KMS-11 (cell line): ENCODE data around the gene MSI2.

Source experiments
- H2AFZ ChIP-seq: fragments of 200-600 bp; sonication (generic); 2 replicates; pipeline ENCODE4 v1.6.1; 2016; ENCODE audit warnings: antibody characterized with exemption, mixed run types, low read depth
- H3K27ac ChIP-seq: fragments of 200-600 bp; sonication (generic); 2 replicates; pipeline ENCODE4 v1.6.1; 2016; ENCODE audit warnings: mild to moderate bottlenecking, mixed run types
- H3K27me3 ChIP-seq: fragments of 200-600 bp; sonication (generic); 2 replicates; pipeline ENCODE4 v1.6.1; 2017; ENCODE audit warnings: mild to moderate bottlenecking, low read depth, mixed run types, moderate library complexity; ENCODE audit not compliant: insufficient read depth
- H3K36me3 ChIP-seq: fragments of 200-600 bp; sonication (generic); 2 replicates; pipeline ENCODE4 v1.6.1; 2017; ENCODE audit warnings: mild to moderate bottlenecking, mixed run types; ENCODE audit not compliant: insufficient read depth
- H3K4me1 ChIP-seq: fragments of 200-600 bp; sonication (generic); 2 replicates; pipeline ENCODE4 v1.6.1; 2016; ENCODE audit warnings: mild to moderate bottlenecking, low read depth, mixed run types; ENCODE audit not compliant: poor library complexity, severe bottlenecking
- H3K4me2 ChIP-seq: fragments of 200-600 bp; sonication (generic); 2 replicates; pipeline ENCODE4 v1.7.0; 2016; ENCODE audit warnings: mild to moderate bottlenecking, mixed run types
- H3K4me3 ChIP-seq: fragments of 200-600 bp; sonication (generic); IDR thresholded peaks from 2 replicates; pipeline ENCODE4 v1.6.1; 2017; ENCODE audit warnings: low read depth, low read length, mixed read lengths; ENCODE audit not compliant: insufficient read depth
- H3K79me2 ChIP-seq: fragments of 200-600 bp; sonication (generic); 2 replicates; pipeline ENCODE4 v1.6.1; 2016; ENCODE audit warnings: low read depth, mixed run types; ENCODE audit not compliant: insufficient read depth
- H3K9ac ChIP-seq: fragments of 200-600 bp; sonication (generic); 2 replicates; pipeline ENCODE4 v1.6.1; 2016; ENCODE audit warnings: mild to moderate bottlenecking, mixed run types
- H4K20me1 ChIP-seq: fragments of 200-600 bp; sonication (generic); 2 replicates; pipeline ENCODE4 v1.6.1; 2016; ENCODE audit warnings: mild to moderate bottlenecking, mixed run types; ENCODE audit not compliant: insufficient read depth
- CTCF ChIP-seq: fragments of 200-600 bp; sonication (generic); conservative IDR thresholded peaks from 2 replicates; pipeline ENCODE4 v1.6.1; 2017; ENCODE audit warnings: low read depth, mild to moderate bottlenecking, antibody characterized with exemption, low read length, moderate library complexity, mixed read lengths

The MSI2 gene

GRCh38 chr17:57468932-57469775, 212.8 kb downstream of the MSI2 start:
- TF ChIP-seq CTCF: no peak
- H3K9ac ChIP-seq: no peak overlapping the region
- peaks cover 93% of the 10 kb centered on the region for H3K79me2 ChIP-seq
- H4K20me1 ChIP-seq: no peaks in the 10 kb centered on the region
- no peak overlapping the region for H2AFZ ChIP-seq
- H3K36me3 ChIP-seq: no peaks in the 10 kb centered on the region
- no peak overlapping the region for H3K4me3 ChIP-seq
- peak overlapping the region; percentile 24; the same call in 1 of the 2 replicates for H3K27ac ChIP-seq
- peak overlapping the region; percentile 26; the same call in 1 of the 2 replicates for H3K4me2 ChIP-seq
- no peaks in the 10 kb centered on the region for H3K27me3 ChIP-seq
- H3K4me1 ChIP-seq: peaks cover 96% of the 10 kb centered on the region

GRCh38 chr17:57470906-57471305, 214.6 kb downstream of the MSI2 start:
- no peak overlapping the region for H3K4me2 ChIP-seq
- H3K36me3 ChIP-seq: no peaks in the 10 kb centered on the region
- no peak overlapping the region for H3K4me3 ChIP-seq
- H3K9ac ChIP-seq: no peak overlapping the region
- H3K27me3 ChIP-seq: no peaks in the 10 kb centered on the region
- H3K27ac ChIP-seq: no peak overlapping the region; the same call in 1 of the 2 replicates
- no peak for TF ChIP-seq CTCF
- no peak overlapping the region for H2AFZ ChIP-seq
- H4K20me1 ChIP-seq: no peaks in the 10 kb centered on the region
- peaks cover 91% of the 10 kb centered on the region for H3K79me2 ChIP-seq
- H3K4me1 ChIP-seq: peaks cover 96% of the 10 kb centered on the region

- Histone ChIP-seq H3K4me1 (peaks cover 96% of the 10 kb centered on the region), H3K27me3 (no peaks in the 10 kb centered on the region), H3K4me2 (peak overlapping the region; percentile 49; the same call in 1 of the 2 replicates)
These were observed 215.6 kb downstream of the MSI2 start for GRCh38 chr17:57471868-57472368.

GRCh38 chr17:57475796-57476195, 219.5 kb downstream of the MSI2 start:
- no peaks in the 10 kb centered on the region for H4K20me1 ChIP-seq
- H2AFZ ChIP-seq: no peak overlapping the region
- peaks cover 100% of the 10 kb centered on the region for H3K4me1 ChIP-seq
- no peak overlapping the region; the same call in 1 of the 2 replicates for H3K9ac ChIP-seq
- no peaks in the 10 kb centered on the region for H3K36me3 ChIP-seq
- H3K27me3 ChIP-seq: no peaks in the 10 kb centered on the region
- H3K4me2 ChIP-seq: peak overlapping the region; percentile 80
- peak overlapping the region; percentile 96 for H3K27ac ChIP-seq
- H3K79me2 ChIP-seq: peaks cover 77% of the 10 kb centered on the region
- H3K4me3 ChIP-seq: no peak overlapping the region
- no peak for TF ChIP-seq CTCF

More at GRCh38 chr17:57471868-57472368, 215.6 kb downstream of the MSI2 start:
- H3K36me3 ChIP-seq: no peaks in the 10 kb centered on the region
- no peak for TF ChIP-seq CTCF
- H3K79me2 ChIP-seq: peaks cover 81% of the 10 kb centered on the region
- peak overlapping the region; percentile 3; the same call in 1 of the 2 replicates for H3K27ac ChIP-seq
- H2AFZ ChIP-seq: no peak overlapping the region
- no peaks in the 10 kb centered on the region for H4K20me1 ChIP-seq
- H3K4me3 ChIP-seq: no peak overlapping the region
- no peak overlapping the region for H3K9ac ChIP-seq
